GM19239 (cell line): Measurements from ENCODE around the gene RIPOR3.

ENCODE experiments used
- DNase-seq: peaks from one replicate; pipeline ENCODE4 v3.0.0; 2011; ENCODE audit warnings: low spot score; ENCODE audit not compliant: insufficient read length
- FAIRE-seq: peaks from 2 replicates; lab custom pipeline; 2011; peaks lifted over from hg19 to GRCh38; lab: Jason Lieb, UNC

RIPOR3 gene

DNA sequence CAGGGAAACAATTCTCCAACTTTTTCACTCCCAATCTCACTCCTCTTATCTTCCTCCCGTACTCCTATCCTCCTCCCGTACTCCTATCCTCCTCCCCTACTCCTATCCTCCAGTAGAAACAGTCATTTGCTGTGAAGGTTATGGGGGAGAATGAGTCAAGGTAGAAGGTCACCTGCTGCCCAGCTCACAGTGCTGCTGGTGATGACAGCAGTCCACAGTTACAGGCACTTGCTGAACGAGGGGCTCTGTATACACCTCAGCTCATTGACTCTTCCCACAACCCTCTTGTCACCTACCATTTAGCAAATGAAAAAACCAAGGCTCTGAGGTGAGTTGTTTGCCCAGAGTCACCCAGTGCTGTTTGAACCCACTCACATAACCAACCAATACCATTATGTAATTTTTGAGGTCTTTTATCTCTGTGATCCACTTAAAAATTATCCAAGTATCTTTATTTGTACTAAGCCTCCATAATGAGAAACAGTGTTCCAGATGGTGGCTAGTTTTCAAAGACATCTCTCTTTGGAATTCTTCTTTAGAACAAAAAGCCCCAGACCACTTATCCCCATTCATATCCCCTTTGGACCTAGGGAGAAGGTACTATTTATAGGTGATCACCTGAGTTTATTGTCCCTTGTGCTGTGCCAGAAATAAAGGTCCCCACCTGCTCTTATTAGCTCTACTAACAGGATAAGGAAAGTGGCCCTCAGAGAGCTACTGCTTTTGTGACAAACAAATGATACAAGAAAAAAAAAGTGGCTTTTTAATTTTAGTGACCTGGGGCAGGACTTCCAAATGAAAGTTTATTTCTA lies 128.0 kb downstream of the RIPOR3 start:
- no peak for DNase-seq
- no peak for FAIRE-seq

DNA sequence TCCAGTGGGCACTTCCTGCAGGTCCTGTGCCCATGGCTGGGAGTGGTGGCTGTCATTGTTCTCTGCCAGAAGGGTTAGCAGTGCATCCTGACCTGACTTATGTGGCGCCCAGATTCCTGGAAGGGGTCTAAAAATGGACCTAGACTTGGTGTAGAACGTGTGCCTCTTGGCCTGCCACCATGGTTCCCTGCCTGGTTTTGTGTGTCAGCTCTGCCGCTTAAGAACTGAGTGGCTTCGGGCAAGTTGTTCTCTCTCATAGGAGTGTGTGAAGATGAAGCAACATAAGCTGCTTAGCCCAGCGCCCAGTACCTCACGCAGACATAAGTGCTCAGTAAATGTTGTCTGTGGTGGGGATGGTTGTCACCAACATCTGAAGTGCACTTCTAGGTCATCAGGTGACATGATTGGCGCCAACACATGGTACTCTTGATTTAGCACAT lies 129.1 kb downstream of the RIPOR3 start:
- FAIRE-seq (no peak), DNase-seq (no peak)

DNA sequence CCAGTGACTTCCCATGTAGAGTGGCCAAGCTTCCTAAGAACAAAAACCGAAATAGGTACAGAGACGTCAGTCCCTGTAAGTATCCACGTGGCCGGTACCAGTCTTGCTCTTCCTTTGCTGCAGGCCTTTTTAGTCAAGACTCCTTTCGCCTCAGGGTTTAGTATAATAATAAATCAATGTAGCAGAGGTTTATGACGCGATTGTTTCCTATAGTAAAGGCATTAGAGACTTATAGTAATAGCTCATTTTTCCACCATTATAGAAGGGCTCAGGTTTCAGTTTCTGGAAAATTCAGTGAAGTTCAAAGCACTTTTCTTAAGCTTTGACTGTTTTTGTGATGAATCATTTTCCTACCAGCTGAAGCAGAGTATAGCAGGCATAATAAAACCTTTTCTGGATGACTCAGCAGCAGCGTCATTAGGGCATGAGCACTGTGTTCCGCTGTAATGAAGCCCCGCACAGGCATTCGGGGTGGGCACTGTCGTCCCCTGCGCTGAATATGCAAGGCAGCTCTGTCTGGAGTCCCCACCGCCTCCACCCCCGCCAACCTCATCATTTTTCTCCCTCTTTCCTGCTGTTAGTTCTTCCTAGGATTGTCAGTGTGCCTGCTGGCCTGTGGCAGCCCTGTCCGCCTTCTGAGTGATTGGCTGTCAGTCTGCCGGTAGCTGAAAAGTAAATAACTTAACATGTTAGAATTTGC lies 129.8 kb downstream of the RIPOR3 start:
- FAIRE-seq = no peak
- DNase-seq = no peak

DNA sequence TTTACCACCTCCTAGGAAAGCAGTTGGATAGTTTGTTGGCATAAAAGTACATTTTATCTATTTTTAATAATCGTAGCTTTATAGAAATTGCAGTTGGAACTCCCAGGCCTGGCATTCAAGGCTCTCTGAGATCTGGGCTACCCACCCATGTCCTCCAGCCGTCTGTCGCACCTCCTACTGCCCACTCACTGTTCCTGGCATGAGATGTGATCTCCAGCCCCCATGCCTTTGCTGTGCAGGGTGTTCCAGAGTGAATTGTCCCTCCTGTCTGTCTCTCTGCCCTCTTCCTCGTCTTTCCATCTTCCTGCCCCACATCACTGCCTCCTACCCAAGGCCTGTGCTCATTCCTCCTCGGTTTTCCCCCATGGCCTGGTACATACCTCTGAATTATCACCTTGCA lies 130.5 kb downstream of the RIPOR3 start:
- no peak for FAIRE-seq
- DNase-seq = no peak

DNA sequence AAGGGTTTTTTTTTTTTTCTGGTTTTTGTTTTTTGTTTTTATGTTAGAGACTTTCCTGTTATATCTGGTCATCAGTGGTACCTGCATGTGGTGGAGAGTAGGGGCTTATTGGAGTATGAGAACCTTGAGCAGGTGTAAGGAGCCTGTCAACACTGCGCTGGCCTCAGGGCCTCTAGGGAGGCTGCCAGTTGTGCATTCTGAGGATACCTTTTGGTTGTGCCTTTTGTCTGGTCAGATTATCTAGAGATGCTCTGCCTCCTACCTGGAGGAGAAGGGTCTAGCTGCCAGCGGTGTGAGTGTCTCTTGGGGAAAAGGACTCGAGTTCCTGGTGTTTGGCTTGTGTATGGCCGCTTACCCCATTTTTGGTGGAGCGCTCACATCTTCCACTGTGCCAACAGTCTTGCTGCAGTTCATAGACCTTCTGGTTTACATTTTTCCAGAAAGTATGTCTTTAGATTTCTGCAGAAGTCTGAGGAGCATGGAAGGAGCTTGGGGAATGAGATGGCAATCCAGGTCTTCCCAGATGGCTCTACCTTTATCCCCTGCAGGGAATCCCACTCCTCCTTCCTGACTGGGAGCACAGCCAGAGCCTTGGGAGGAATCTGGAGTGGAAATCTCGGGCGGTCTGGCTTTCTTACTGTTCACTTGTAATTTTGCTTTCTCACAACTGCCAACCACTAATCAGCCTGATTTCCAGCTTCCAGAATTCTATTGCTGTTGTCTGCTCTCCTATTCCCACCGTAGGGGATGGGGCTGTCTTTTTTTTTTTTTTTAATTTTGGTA lies 131.3 kb downstream of the RIPOR3 start:
- FAIRE-seq = no peak
- DNase-seq = no peak

DNA sequence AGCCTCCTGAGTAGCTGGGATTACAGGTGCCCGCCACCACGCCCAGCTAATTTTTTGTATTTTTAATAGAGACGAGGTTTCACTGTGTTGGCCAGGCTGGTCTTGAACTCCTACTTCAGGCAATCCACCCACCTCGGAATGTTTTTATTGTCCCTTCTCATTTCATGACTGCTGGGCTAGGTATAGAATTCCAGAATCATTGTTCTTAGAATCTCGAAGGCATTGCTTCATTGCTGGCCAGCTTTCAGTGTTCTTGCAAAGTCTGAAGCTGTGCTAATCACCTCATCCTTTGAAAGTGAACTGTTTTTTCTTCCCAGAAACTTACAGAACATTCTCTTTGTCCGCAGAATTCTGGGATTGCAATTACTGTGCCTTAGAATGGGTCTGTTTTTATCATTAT lies 132.2 kb downstream of the RIPOR3 start:
- DNase-seq = no peak
- no peak for FAIRE-seq

DNA sequence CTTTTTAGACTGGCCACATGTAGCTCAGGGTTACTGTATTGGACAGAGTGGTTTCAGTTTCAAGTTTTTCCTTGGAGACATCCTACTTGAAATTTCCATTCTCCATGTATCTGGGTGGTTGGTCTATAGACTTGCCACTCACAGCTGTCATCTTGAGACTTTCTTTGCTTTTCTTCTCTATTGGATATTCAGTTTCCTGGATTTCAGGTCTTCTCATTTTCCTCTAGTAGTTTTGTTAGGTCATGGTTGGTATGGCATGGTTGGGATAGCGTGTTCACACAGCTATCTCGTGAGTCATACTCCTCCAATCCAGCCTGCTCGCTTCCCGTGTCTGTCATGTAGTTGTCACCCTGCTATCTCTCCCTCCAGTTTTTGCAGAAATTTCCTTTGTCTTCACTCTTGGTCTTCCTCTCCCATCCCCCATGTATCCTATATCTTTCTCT lies 132.8 kb downstream of the RIPOR3 start:
- FAIRE-seq = no peak
- DNase-seq = no peak

DNA sequence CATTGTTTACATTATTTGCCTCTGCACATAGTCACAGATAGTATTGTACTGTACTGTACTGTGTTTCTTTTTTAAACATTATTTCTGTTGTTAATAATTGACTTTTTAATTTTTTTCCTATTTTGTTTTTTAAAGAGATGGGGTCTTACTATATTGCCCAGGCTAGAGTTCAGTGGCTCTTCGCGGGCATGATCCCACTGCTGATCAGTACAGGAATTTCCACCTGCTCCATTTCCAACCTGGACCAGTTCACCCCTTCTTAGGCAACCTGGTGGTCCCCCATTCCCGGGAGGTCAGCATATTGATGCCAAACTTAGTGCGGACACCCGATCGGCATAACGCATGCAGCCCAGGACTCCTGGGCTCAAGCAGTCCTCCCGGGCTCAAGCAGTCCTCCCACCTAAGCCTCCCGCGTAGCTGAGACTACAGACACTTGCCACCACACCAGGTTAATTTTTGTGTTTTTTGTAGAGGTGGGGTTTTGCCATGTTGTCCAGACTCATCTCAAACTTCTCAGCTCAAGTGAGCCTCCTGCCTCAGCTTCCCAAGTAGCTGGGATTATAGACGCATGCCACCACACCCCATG lies 133.7 kb downstream of the RIPOR3 start:
- FAIRE-seq (no peak), DNase-seq (no peak)

DNA sequence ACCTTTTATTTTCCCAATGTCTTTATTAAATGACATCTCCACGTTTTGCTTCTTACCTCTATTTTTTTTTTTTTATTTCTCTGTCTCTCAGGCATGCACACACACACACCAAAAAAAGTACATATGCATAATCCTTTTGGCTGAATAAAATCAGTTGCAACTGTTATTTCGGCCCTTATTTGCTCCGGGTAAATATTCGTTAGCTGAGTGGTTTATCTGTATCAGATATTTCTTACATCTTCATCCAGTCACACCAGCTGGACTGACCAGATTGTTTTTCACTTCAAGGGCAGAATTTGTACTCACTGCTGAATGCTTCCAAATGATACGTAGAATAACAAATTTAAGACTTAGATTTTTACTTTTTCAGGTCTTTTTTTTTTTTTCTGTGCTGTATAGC lies 135.7 kb downstream of the RIPOR3 start:
- no peak for FAIRE-seq

DNA sequence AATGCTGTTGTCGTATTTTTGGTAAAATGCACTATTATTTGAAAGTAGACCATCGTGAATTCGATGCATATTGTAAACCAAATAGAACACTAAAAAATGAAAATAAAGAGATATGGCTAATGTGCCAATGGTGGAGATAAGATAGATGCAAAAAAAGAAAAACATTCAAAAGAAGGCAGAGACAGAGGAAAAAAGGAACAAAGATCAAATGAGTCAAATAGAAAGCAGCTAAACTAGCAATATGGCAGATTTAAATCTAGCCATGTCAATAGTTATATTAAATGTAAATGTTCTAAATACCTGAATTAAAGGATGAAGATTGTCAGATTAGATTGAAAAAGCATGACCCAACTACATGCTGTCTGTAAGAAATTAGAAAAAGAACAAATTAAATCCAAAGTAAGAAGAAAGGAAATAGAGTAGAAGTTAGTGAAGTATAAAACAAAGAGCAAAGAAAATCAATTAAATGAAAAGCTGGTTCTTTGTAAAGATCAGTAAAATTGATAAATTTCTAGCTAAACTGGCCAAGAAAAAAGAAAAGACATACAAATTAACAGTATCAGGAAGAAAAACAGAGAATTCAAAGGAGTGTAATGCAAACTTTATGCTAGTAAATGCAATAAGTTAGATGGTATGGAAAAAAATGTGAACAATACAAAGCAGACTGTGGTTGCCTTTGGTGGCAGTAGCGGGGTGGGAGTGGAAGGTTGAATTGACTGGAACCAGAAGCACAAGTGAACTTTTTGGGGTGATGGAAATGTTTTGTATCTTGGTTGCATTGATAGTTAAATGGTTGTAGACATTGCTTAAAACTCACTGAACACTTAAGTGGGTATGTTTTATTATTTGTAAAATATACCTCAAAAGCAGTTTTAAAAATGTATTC lies 136.4 kb downstream of the RIPOR3 start:
- DNase-seq (no peak), FAIRE-seq (no peak)

More for the DNA sequence above, 135.7 kb downstream of the RIPOR3 start:
- no peak for DNase-seq

DNA sequence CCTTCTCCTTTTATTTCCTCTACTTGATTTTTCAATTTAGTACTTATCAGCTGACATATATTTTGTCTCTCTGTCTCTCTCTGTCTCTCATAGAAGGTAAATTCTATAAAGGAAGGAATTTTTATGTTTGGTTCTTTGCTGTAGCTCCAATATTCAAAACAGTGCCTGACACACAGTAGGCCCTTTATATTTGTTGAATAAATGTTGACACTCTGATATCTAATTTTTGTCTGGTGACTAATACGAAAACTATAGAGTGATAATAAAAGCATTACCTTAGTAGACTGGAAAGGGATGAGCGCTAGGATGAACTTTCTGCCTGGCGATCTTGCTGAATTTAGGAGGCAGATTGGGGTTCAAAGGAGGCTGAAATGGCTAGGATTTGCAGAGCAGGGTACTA lies 138.4 kb downstream of the RIPOR3 start:
- DNase-seq (no peak), FAIRE-seq (no peak)

DNA sequence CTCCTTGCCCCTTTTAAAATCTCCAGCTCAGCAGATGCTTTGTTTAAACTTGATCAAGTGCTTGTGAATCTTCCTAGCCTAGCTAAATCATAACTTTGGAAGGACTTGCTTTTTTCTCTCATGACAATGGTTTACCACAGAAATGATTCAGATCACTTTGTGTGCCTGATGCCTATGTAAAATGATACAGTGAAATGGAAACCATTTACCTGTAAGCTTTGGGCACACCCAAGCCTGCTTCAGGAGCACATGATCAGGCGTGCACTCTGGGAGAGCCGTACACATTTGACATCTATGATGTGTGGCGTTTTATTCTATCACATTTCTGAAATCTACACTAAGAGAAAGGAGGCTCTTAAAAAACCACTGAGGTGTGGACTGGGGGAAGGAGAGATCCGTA lies 140.1 kb downstream of the RIPOR3 start:
- no peak for FAIRE-seq
- DNase-seq = no peak

DNA sequence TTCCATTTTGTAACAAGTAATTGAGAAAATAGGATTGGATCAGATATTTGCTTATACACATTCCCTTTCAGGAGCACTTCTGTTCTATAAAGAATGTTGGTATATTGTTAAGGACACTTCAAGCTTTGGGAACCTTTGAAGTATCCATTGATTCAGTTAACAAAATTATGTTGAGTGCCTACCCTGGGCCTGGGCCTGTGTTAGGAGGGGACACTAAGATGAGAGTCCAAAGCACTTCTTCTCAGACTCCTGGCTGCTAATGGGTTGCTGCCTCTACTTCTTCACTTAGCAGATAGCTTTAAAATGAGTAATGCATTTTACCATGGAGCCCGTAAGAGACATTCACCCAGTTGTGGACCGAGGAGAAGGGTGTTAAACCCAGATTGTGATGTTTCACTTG lies 140.8 kb downstream of the RIPOR3 start:
- no peak for DNase-seq
- no peak for FAIRE-seq

DNA sequence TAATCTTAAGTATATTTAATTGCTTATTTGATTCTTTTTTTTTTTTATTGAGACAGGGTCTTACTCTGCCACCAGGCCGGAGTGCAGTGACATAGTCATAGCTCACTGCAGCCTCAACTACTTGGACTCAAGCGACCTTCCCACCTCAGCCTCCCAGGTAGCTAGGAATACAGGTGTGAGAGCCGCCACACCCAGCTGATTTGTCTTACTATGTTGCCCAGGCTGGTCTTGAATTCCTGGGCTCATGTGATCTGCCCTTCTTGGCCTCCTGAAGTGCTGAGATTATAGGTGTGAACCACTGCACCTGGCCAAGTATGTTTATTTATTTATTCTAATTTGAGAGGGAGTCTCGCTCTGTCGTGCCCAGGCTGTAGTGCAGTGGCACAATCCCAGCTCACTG lies 142.9 kb downstream of the RIPOR3 start:
- FAIRE-seq (no peak), DNase-seq (no peak)

DNA sequence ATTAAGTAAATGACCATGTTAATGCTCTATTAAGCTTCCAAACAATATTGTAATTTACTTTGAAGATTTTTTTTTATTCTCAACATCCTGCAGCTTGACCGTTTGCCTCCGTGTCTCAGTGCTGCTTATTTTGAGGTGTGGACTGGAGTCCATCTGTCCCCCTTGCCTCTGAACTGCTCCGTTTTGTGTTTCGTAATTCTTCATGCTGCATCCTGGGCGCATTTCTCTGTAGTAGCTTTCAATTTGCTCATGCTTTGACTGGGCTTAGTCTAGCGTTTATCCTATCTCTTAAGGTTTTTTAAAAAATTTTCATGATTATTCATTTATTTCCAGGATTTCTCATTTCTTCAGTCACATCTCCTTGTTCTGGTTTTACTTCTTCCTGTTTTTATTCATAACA lies 143.4 kb downstream of the RIPOR3 start:
- FAIRE-seq (no peak), DNase-seq (no peak)

DNA sequence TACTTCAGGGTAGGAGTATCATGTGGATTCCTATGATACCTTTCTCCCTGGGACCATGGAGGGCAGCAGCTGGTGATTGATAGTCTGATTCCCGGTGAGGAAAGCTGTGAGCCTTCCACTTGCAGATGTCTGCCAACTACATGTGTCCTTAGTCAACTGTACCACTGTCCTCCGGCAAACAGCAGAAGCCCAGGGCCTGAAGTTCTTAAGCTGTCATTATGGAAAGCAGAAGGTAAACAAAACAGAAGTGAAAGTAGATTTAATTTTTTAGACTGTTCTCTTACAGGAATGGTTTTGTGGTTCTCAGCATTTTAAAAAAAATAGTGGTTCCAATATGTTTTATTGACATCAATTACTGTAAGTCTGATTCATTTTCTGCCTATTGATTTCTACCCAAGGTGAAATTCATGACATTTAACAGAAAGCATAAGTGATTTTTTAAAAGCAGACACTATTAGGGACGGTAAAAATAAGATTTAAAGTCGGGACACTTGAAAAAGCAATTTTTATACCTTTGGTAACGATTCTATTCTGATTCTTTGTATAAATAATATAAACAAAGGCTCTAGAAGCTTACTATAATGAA lies 144.5 kb downstream of the RIPOR3 start:
- peak; percentile 74 for FAIRE-seq
- DNase-seq = no peak

DNA sequence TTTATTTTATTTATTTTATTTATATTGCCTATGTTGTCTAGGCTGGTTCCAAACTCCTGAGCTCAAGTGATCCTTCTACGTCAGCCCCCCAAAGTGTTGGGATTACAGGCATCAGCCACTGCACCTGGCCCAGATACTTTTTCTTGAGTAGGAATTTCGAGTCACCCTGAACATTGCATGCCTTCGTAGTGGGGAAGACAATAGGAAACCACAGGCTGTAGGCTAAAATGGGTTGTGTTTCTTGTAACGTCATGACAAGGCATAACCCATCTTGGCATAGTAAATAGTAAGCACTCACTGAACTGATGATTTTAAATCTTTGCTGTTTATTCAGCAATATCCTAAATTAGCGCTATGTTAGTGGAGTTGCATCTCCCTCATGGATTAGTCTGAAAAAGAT lies 146.2 kb downstream of the RIPOR3 start:
- FAIRE-seq (no peak), DNase-seq (no peak)

DNA sequence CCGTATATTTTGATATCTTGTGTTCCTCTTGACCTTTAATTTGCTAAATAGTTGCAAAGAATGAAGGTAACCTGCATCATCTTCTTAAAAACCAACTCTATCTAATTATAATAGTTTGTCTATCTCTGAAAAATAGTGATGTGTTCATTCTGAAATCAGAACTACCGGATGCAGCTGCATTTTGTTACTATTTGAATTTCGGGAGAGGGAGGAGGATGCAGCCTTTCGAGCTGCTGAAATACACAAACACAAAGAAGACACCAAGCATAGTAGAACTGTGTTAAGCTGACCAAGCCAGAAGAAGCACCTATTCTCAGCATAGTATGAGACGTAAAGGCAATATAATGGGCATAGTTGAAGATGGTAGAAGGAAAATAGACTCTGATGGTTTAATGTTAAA lies 148.0 kb downstream of the RIPOR3 start:
- no peak for DNase-seq
- peak; percentile 48 for FAIRE-seq

DNA sequence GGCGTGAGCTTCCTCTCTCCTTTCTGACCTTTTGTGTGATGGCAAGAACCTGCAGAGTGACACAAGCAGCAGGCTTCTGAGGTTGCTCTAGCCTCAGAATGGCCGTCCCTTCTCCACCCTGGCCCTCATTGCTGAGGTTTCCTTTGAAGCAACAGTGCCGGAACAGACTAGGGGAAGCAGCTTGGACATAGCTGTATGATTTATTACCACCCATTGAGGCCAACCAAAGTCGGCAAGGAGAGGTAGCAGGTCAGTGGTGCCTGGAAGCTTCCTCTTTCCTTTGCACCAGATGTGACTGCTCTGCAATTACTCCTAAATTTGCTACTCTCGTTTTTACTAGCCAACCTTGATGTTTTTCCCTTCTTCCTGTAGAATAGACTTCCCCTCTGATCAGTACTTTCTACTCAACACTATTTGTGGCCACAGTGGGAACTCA lies 149.7 kb downstream of the RIPOR3 start:
- DNase-seq (no peak), FAIRE-seq (peak; percentile 95)
